Breast epithelium (tissue), 3 donors: ENCODE data around the gene IL17C.

Source experiments
- POLR2A ChIP-seq: fragments of 450-650 bp; IDR thresholded peaks from one replicate; pipeline ENCODE4 v1.6.1; 2016; ENCODE audit warnings: antibody characterized with exemption, mild to moderate bottlenecking, moderate library complexity
- POLR2AphosphoS5 ChIP-seq, 3 donors: sonication (generic); formaldehyde crosslinking; IDR thresholded peaks; one replicate each; pipeline ENCODE4 v1.6.1; 2017; ENCODE audit warnings: antibody characterized with exemption in 3 of 3
- TF ChIP-seq, protein P1 (sequence below), 3 donors: fragments of 450-650 bp; IDR thresholded peaks; one replicate each; pipeline ENCODE4 v1.5.1; 2016 to 2017; ENCODE audit warnings: antibody characterized with exemption in 3 of 3, mild to moderate bottlenecking in 3 of 3, moderate library complexity in 3 of 3

DNA sequence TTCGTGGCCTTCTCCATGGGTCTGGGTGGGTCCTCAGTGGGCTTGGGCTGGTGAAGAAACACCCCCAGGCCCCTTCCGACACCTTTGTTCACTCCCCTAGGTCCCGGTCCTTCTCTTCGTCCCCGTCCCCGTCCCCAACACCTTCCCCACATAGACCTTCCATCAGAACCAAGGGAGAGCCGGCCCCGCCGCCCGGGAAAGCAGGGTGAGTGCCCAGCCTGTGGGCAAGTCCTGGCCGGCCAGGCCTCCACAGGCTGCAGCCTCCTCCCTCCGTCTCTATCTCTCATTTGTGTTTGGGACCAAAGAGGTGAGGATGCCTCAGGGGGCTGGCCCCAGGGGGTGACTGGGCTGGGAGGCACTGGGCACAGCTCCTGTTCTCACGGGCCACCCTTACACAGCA, 14.5 kb upstream of the IL17C start:
- TF ChIP-seq POLR2AphosphoS5 (IDR thresholded peaks at IDR 0.05) (no peak), POLR2A (no peak)
- TF ChIP-seq, protein P1, sequence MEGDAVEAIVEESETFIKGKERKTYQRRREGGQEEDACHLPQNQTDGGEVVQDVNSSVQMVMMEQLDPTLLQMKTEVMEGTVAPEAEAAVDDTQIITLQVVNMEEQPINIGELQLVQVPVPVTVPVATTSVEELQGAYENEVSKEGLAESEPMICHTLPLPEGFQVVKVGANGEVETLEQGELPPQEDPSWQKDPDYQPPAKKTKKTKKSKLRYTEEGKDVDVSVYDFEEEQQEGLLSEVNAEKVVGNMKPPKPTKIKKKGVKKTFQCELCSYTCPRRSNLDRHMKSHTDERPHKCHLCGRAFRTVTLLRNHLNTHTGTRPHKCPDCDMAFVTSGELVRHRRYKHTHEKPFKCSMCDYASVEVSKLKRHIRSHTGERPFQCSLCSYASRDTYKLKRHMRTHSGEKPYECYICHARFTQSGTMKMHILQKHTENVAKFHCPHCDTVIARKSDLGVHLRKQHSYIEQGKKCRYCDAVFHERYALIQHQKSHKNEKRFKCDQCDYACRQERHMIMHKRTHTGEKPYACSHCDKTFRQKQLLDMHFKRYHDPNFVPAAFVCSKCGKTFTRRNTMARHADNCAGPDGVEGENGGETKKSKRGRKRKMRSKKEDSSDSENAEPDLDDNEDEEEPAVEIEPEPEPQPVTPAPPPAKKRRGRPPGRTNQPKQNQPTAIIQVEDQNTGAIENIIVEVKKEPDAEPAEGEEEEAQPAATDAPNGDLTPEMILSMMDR (IDR thresholded peaks at IDR 0.05), result no peak
